H1 (cell line): Measurements from ENCODE around the gene DIP2C. TPM values are rescaled to one million over a fixed set of nuclear protein-coding genes. Genes with fewer than 3 reads are reported as not detected.

ENCODE experiments used
- CTCF ChIA-PET: fragments of 300-600 bp; sonication (Branson Sonifier 250); formaldehyde crosslinking; loops from one replicate; lab custom pipeline; 2021; ENCODE audit not compliant: partially characterized antibody; lab: Charles Lee
- POLR2A ChIA-PET: fragments of 300-600 bp; sonication (Branson Sonifier 250); formaldehyde crosslinking; loops from one replicate; lab custom pipeline; 2021; ENCODE audit warnings: inconsistent platforms; ENCODE audit not compliant: partially characterized antibody; lab: Charles Lee
- DNase-seq, 2 experiments: peaks; one replicate each; pipeline versions ENCODE4 v3.0.0 to v3.0.0-alpha.2; 2010 to 2022; ENCODE audit warnings: low spot score in 2 of 2, low read depth in 1 of 2, mixed read lengths in 1 of 2
- FAIRE-seq: peaks from 2 replicates; lab custom pipeline; 2011; peaks lifted over from hg19 to GRCh38; lab: Jason Lieb, UNC
- H2AFZ ChIP-seq: 2 replicates; pipeline ENCODE4 v1.8.1; 2012; ENCODE audit warnings: low read length, inconsistent platforms
- H2AK5ac ChIP-seq: 2 replicates; pipeline ENCODE4 v1.6.1; 2013; ENCODE audit warnings: low read depth, low read length
- H2BK120ac ChIP-seq: replicated peaks from 2 replicates; pipeline ENCODE3; 2013; ENCODE audit warnings: low read depth, low read length, inconsistent platforms
- H2BK12ac ChIP-seq: 2 replicates; pipeline ENCODE4 v1.6.1; 2013; ENCODE audit warnings: low read depth, low read length
- H2BK15ac ChIP-seq: 2 replicates; pipeline ENCODE4 v1.6.1; 2013; ENCODE audit warnings: low read length
- H2BK20ac ChIP-seq: 2 replicates; pipeline ENCODE4 v1.6.1; 2013; ENCODE audit warnings: low read length
- H2BK5ac ChIP-seq: 2 replicates; pipeline ENCODE4 v1.6.1; 2013; ENCODE audit warnings: low read depth, low read length
- H3K14ac ChIP-seq: 2 replicates; pipeline ENCODE4 v1.6.1; 2013; ENCODE audit warnings: inconsistent platforms; ENCODE audit not compliant: insufficient read length
- H3K18ac ChIP-seq: 2 replicates; pipeline ENCODE4 v1.6.1; 2013; ENCODE audit warnings: low read length; ENCODE audit errors: extremely low read depth
- H3K23ac ChIP-seq: 2 replicates; pipeline ENCODE4 v1.6.1; 2013; ENCODE audit warnings: inconsistent platforms; ENCODE audit not compliant: insufficient read length
- H3K23me2 ChIP-seq: 2 replicates; pipeline ENCODE4 v1.6.1; 2013; ENCODE audit warnings: low read depth, low read length
- H3K27ac ChIP-seq: 2 replicates; pipeline ENCODE4 v1.6.1; 2011; ENCODE audit warnings: low read depth, low read length, inconsistent platforms
- H3K27me3 ChIP-seq, 4 experiments: replicated peaks in 1 of 4; 1 replicate in 1 of 4; 2 replicates in 3 of 4; pipeline versions ENCODE4 v1.6.1 to v1.8.1; 2011 to 2013; ENCODE audit warnings: low read length in 3 of 4, mild to moderate bottlenecking in 3 of 4, inconsistent platforms in 2 of 4, mixed read lengths in 2 of 4, moderate library complexity in 1 of 4; ENCODE audit not compliant: control insufficient read depth in 3 of 4, insufficient read depth in 3 of 4; ENCODE audit errors: extremely low read depth in 1 of 4
- H3K36me3 ChIP-seq, 4 experiments: 2 replicates each; pipeline versions ENCODE4 v1.6.1 to v1.8.1; 2011 to 2013; ENCODE audit warnings: mild to moderate bottlenecking in 4 of 4, low read length in 3 of 4, moderate library complexity in 2 of 4, control low read depth in 1 of 4, inconsistent platforms in 1 of 4; ENCODE audit not compliant: insufficient read depth in 4 of 4, control insufficient read depth in 2 of 4
- H3K4ac ChIP-seq: replicated peaks from 2 replicates; pipeline ENCODE3; 2013; ENCODE audit warnings: low read length, low read depth, mixed read lengths, inconsistent platforms; ENCODE audit not compliant: insufficient read length
- H3K4me1 ChIP-seq, 4 experiments: replicated peaks in 1 of 4; 1 replicate in 1 of 4; 2 replicates in 3 of 4; pipeline versions ENCODE4 v1.6.1 to v1.8.1; 2011 to 2013; ENCODE audit warnings: low read length in 3 of 4, inconsistent platforms in 2 of 4, mixed read lengths in 1 of 4; ENCODE audit not compliant: insufficient read depth in 4 of 4, control insufficient read depth in 3 of 4
- H3K4me2 ChIP-seq, 2 experiments: 2 replicates each; pipeline versions ENCODE4 v1.6.1 to v1.8.1; 2011 to 2013; ENCODE audit warnings: low read depth in 2 of 2, low read length in 2 of 2, control low read depth in 1 of 2, inconsistent platforms in 1 of 2, mild to moderate bottlenecking in 1 of 2; ENCODE audit not compliant: insufficient read depth in 1 of 2
- H3K4me3 ChIP-seq, 4 experiments: fragments of 200-600, 300-600 bp in 1 of 4; sonication (generic), shearing (Covaris generic), sonication (Bioruptor Twin) in 1 of 4; 2 replicates each; pipeline versions ENCODE4 v1.5.1 to v1.8.1; 2011 to 2016; ENCODE audit warnings: low read length in 4 of 4, low read depth in 3 of 4, control low read depth in 2 of 4, inconsistent platforms in 2 of 4, mild to moderate bottlenecking in 2 of 4, mixed read lengths in 1 of 4, moderate library complexity in 1 of 4; ENCODE audit not compliant: insufficient read depth in 2 of 4; ENCODE audit errors: extremely low read depth in 1 of 4
- H3K56ac ChIP-seq: replicated peaks from 2 replicates; pipeline ENCODE3; 2013; ENCODE audit warnings: low read depth, mild to moderate bottlenecking, mixed read lengths, low read length, inconsistent platforms; ENCODE audit not compliant: insufficient read length
- H3K79me1 ChIP-seq: 2 replicates; pipeline ENCODE4 v1.6.1; 2013; ENCODE audit warnings: low read depth, low read length, control low read depth
- H3K79me2 ChIP-seq, 2 experiments: 2 replicates each; pipeline versions ENCODE4 v1.6.1 to v1.8.1; 2012 to 2013; ENCODE audit warnings: low read length in 2 of 2, mild to moderate bottlenecking in 2 of 2, inconsistent platforms in 1 of 2; ENCODE audit not compliant: insufficient read depth in 2 of 2, control insufficient read depth in 1 of 2
- H3K9ac ChIP-seq, 4 experiments: replicated peaks in 1 of 4; 1 replicate in 1 of 4; 2 replicates in 3 of 4; pipeline versions ENCODE4 v1.6.1 to v1.8.1; 2011 to 2013; ENCODE audit warnings: low read depth in 3 of 4, low read length in 3 of 4, control low read depth in 2 of 4, mild to moderate bottlenecking in 2 of 4, moderate library complexity in 2 of 4, inconsistent platforms in 1 of 4; ENCODE audit errors: extremely low read depth in 1 of 4
- H3K9me3 ChIP-seq, 2 experiments: 2 replicates each; pipeline versions ENCODE4 v1.6.1 to v1.8.1; 2012 to 2013; ENCODE audit warnings: mild to moderate bottlenecking in 2 of 2, moderate library complexity in 2 of 2, control low read depth in 1 of 2, inconsistent platforms in 1 of 2, low read depth in 1 of 2, low read length in 1 of 2, mixed read lengths in 1 of 2; ENCODE audit not compliant: insufficient read depth in 2 of 2
- H4K20me1 ChIP-seq, 2 experiments: replicated peaks in 1 of 2; 2 replicates each; pipeline versions ENCODE3 to v1.8.1; 2011 to 2013; ENCODE audit warnings: inconsistent platforms in 2 of 2, low read length in 2 of 2, mild to moderate bottlenecking in 1 of 2; ENCODE audit not compliant: insufficient read depth in 2 of 2, control insufficient read depth in 1 of 2
- H4K5ac ChIP-seq: 2 replicates; pipeline ENCODE4 v1.6.1; 2013; ENCODE audit warnings: low read length, low read depth, mixed read lengths, inconsistent platforms; ENCODE audit not compliant: insufficient read length
- H4K8ac ChIP-seq: 2 replicates; pipeline ENCODE4 v1.8.0; 2013; ENCODE audit warnings: mild to moderate bottlenecking, moderate library complexity, low read length, inconsistent platforms; ENCODE audit not compliant: insufficient read depth; ENCODE audit errors: extremely low read depth
- H4K91ac ChIP-seq: replicated peaks from 2 replicates; pipeline ENCODE3; 2013; ENCODE audit warnings: low read length, mixed read lengths, inconsistent platforms; ENCODE audit not compliant: insufficient read length
- CBX8 ChIP-seq: fragments of 300-800, 300-1000 bp; sonication (generic); IDR thresholded peaks from 2 replicates; pipeline ENCODE4 v1.7.1; 2016; ENCODE audit warnings: low read depth, low read length, borderline replicate concordance
- E2F6 ChIP-seq: IDR thresholded peaks from 2 replicates; pipeline ENCODE4 v1.6.1; 2012; ENCODE audit warnings: inconsistent platforms
- JUN ChIP-seq: IDR thresholded peaks from 2 replicates; pipeline ENCODE4 v1.6.1; 2011; ENCODE audit warnings: low read depth, mild to moderate bottlenecking, improper control_type of control experiment, low read length
- JUND ChIP-seq: IDR thresholded peaks from 2 replicates; pipeline ENCODE4 v1.6.1; 2011; ENCODE audit warnings: mild to moderate bottlenecking, improper control_type of control experiment, low read length
- KDM1A ChIP-seq: fragments of 200-600, 300-600 bp; sonication (generic); IDR thresholded peaks from 2 replicates; pipeline ENCODE4 v1.7.1; 2016; ENCODE audit warnings: mild to moderate bottlenecking, low read length, borderline replicate concordance
- WGBS, 2 experiments: shearing (Covaris generic) in 1 of 2; methylation state at CpG; one replicate each; pipeline versions ENCODE4 v1.1.6 to v1.1.7; 2013 to 2015; ENCODE audit warnings: low lambda C conversion rate in 2 of 2, mixed read lengths in 2 of 2, inconsistent platforms in 1 of 2, low coverage in 1 of 2, missing lambda C conversion rate in 1 of 2; ENCODE audit not compliant: insufficient replicate concordance in 2 of 2, insufficient coverage in 1 of 2, insufficient read length in 1 of 2; ENCODE audit errors: extremely low coverage in 1 of 2, missing lambda C conversion rate in 1 of 2; 5-methylcytosine and 5-hydroxymethylcytosine counted together
- polyA plus RNA-seq, 7 experiments: library from polyadenylated mRNA; depleted of rRNA in 3 of 7; stranded (reverse) in 5 of 7; unstranded in 2 of 7; fragments of >200 nt in 5 of 7; fragments of 200-250 nt in 2 of 7; gene quantifications; 1 replicate in 5 of 7; 2 replicates in 1 of 7; 4 replicates in 1 of 7; pipeline versions ENCODE4 v1.2.1 to v1.2.3, GENCODE V29; 2011 to 2013; ENCODE audit warnings: missing spikeins in 2 of 7, mixed read lengths in 2 of 7
- total RNA-seq: library from RNA; stranded (reverse); fragmentation: NEBNext Ultra II Directional; extraction: Animal tissue kit (Norgen Biotek cat#: 25700); gene quantifications from 2 replicates; pipeline ENCODE4 v1.2.1, GENCODE V29; 2021

The DIP2C gene
- total and polyA plus RNA-seq, 2 of the 8 experiments (the other 6 are each of a cell fraction or from before 2014, with no cell fraction given): 3.8 to 9.3 TPM

- no peak overlapping the region for H2BK20ac ChIP-seq
- peaks cover 0 to 2% of the 10 kb centered on the region in 2 experiments for H4K20me1 ChIP-seq
- 88% methylated on average over 23 of the region's 27 CpGs; no CpG with 5 or more reads in 1 of the 2 experiments for WGBS, 2 experiments
- no peak overlapping the region for H2BK12ac ChIP-seq
- H2BK120ac ChIP-seq: no peak overlapping the region
- no peaks in the 10 kb centered on the region for H3K79me2 ChIP-seq
- no peaks in the 10 kb centered on the region for H3K9me3 ChIP-seq
- no peaks in the 10 kb centered on the region for H3K27me3 ChIP-seq
- H3K23me2 ChIP-seq: no peaks in the 10 kb centered on the region
- H3K18ac ChIP-seq: no peak overlapping the region
- no peak overlapping the region for H2AK5ac ChIP-seq
- H4K5ac ChIP-seq: no peak overlapping the region
- no peak for FAIRE-seq
- TF ChIP-seq E2F6 (no peak), JUN (no peak), CBX8 (no peak), KDM1A (no peak), JUND (no peak)
- TF ChIP-seq, all 59 proteins: peak for 0
- H3K14ac ChIP-seq: no peak overlapping the region
- H4K8ac ChIP-seq: no peak overlapping the region
- 0 out of 2 replicates have a peak overlapping the region, but pooled peaks have one; percentile 15 for H2BK5ac ChIP-seq
- H3K27ac ChIP-seq: no peak overlapping the region
- H3K9ac ChIP-seq: no peak overlapping the region
- no peak overlapping the region for H4K91ac ChIP-seq
- ChIA-PET POLR2A (no interaction called here), CTCF (interaction anchor here (0.7 to 2.5 kb wide), 3 partner anchors 12 to 280 kb away, joined by 3 to 8 read pairs (median 3); no protein-coding TSS in a partner anchor)
- no peak for DNase-seq
- no peaks in the 10 kb centered on the region for H3K79me1 ChIP-seq
- no peak overlapping the region for H3K4me3 ChIP-seq
- no peak overlapping the region for H2BK15ac ChIP-seq
- no peaks in the 10 kb centered on the region for H3K36me3 ChIP-seq
- H3K4me2 ChIP-seq: no peak overlapping the region
- H2AFZ ChIP-seq: no peak overlapping the region
- no peak overlapping the region for H3K23ac ChIP-seq
- H3K4ac ChIP-seq: no peak overlapping the region
- H3K56ac ChIP-seq: no peak overlapping the region
- no peaks in the 10 kb centered on the region for H3K4me1 ChIP-seq
These were observed 302.5 kb downstream of the DIP2C start for GRCh38 chr10:386771-387592.
